HL-60/S4 treated with phorbol 12-myristate 13-acetate at 8.2 ng/mL for 4 days and 3 days (cell line): Measurements from ENCODE around the gene GALM.

ENCODE experiments used
- in situ Hi-C: fragments of 300-500 bp; cut with MboI; formaldehyde crosslinking; loops from 2 replicates; pipeline ENCODE4 v1.15.0; 2022; ENCODE audit warnings: low sequenced_read_pairs

GALM gene

DNA sequence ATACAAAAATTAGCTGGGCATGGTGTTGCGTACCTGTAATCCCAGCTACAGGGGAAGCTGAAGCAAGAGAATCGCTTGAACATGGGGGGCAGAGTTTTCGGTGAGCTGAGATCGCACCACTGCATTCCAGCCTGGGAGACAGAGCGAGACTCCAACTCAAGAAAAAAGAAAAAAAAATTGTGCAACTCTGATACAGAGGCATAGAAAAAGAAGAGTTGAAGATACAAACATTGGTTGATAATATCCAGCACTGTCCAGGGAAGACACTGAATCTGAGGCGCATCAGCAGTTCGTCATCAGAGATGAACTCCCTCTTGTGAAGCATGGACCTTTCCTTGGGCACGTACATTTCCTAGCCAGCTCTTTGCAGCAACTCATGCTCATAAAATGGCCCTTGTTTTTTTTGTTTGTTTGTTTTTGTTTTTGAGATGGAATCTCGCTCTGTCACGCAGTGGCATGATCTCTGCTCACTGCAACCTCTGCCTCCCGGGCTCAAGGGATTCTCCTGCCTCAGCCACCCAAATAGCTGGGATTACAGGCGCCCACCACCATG, 16.7 kb upstream of the GALM start:
- in situ Hi-C loops, result no loop called here

DNA sequence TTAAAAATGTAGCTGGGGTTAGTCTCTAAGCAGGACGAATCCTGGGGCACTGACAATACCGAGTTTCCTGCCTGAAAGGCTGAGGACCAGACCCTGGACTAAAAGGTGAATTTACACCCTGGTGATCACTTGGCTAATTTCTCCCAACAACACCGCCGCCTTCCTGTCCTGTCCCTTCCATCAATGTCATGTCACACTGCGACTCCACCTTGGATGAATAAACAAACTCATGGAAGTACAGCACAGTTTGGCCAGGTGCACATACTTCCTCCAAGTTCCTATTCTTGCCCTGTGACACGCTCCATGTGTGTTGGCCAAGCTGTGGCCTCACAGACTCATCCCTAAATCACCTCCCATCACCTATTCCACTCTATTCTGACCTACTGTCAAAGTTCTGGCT, 15.9 kb upstream of the GALM start:
- in situ Hi-C loops, result no loop called here

- in situ Hi-C loops, result no loop called here
Measured at GRCh38 chr2:38650717-38651116, 15.2 kb upstream of the GALM start.

- in situ Hi-C loops, result no loop called here
Measured at GRCh38 chr2:38652431-38653273, 13.3 kb upstream of the GALM start.

GRCh38 chr2:38653380-38653714, 12.6 kb upstream of the GALM start:
- in situ Hi-C loops, result no loop called here

GRCh38 chr2:38653715-38654527, 12.0 kb upstream of the GALM start:
- in situ Hi-C loops, result no loop called here

DNA sequence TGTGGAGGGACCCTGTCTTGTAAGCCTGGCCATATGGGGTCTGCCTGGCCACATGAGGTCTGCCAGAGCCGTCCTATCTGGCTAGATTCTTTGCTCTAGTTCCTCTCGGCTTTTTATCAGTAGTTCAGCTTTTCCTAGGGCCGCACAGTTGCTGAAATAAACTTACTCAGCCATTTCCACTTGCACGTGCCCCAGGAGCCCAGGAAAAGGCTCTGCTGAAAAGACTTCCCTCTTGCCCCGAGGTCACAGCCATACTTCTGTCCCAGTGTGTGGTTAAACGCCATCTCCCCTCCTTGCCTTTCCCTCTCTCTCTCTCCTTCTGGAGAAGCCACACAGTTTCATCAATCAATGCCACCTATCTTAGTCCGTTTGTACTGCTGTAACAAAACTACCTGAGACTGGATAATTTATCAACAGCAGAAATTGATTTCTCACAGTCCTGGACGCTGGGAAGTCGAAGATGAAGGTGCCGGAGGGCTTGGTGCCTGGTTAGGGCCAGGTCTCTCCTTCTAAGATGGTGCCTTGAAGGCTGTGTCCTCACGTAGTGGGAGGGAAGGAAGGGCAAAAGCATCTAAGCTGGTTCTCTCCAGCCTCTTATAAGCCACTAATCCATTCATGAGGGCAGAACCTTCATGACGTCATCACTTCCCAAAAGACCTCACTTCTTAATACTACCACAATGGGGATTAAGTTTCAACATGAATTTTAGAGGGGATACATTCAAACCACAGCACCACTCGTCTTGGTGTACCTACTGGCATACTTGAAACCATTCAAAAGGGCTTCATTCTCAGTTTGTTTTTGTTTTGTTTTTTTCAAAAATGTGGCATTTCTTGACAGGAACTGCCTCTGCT, 11.2 kb upstream of the GALM start:
- in situ Hi-C loops, result no loop called here

DNA sequence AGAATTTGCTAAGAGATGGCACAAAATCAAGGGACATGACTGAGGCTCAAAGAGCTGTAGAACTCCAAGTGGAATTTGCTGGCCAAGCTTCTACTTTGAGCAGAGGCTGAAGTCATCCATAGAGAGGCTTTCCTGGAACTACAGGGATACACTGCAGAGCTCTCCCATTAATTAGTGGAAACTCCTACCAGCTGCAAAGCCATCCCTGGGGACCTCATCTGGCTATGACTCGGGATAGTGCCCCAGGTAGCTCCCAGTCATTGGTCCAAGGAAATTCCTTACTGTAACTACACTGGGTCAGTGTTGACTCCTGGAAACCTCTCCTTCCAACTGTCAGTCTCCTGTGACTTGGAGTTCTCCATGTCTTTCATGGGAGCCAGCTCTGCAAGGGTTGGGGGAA, 10.5 kb upstream of the GALM start:
- in situ Hi-C loops, result no loop called here

DNA sequence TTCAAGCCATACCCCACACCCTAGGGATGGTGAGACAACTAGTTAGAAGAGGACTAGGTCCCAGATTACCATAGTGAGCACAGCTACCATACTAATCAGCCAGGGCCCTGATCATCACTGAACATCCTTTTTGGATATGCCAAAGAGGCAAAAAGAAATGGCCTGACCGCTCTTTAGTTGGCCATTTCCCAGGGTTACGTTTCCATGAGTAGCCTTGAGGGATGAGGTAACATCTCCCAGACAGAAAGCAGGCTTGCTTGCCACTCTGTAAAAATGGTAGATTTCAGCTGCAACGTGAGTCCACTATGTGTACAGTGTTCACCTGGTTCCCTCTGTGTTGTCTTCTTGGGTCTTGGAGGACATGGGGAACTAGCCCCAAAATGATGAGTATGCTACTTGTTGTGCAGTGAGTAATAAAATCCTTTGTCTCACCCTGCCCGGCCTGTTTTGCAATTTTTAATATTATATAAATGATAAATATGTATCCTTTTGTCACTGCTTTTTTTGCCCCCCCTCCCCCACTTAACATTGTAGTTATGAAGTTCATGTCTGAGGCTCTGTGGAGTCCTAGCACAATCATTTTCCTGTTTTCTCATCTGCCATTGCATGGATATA, 8.9 kb upstream of the GALM start:
- in situ Hi-C loops, result no loop called here

DNA sequence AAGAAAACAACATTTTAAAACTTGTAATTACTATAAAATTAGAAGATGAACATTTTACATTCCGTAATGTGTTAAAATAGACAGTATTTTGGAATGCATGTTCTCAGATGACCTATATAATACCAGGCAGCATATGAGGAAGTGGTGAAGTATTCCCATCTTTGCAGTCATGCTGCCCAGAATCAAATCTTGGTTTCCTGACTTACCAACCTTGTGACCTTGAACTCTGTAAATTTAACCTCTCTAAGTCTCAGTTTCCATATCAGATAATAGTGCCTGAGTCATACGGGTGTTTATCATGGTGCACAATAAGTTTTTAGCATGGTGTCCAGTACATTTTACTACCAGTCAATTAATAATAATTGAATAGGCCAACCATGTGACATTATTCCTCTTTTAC, 7.3 kb upstream of the GALM start:
- in situ Hi-C loops, result no loop called here

GRCh38 chr2:38659115-38659514, 6.8 kb upstream of the GALM start:
- in situ Hi-C loops, result no loop called here

- in situ Hi-C loops, result no loop called here
Measured at GRCh38 chr2:38660282-38660681, 5.6 kb upstream of the GALM start.

- in situ Hi-C loops, result no loop called here
Measured at GRCh38 chr2:38661306-38661705, 4.6 kb upstream of the GALM start.

DNA sequence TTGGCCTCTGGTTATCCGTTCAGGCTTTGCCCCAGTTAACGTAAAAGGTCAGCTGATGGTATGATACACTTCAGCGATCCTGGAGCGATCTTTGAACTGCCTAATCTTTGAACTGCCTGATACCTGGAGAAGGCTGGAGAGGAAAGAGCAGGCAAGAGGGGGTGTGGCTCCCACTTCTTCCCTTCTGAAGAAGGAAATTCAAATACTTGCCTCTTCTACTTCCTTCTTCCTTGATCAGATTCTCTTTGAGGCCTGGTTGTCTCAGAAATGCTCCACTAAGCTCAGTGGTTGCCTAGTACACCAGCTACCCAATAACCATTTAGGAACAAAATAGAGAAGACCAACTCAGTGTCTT, 619 bp downstream of the GALM start:
- in situ Hi-C loops, result no loop called here

DNA sequence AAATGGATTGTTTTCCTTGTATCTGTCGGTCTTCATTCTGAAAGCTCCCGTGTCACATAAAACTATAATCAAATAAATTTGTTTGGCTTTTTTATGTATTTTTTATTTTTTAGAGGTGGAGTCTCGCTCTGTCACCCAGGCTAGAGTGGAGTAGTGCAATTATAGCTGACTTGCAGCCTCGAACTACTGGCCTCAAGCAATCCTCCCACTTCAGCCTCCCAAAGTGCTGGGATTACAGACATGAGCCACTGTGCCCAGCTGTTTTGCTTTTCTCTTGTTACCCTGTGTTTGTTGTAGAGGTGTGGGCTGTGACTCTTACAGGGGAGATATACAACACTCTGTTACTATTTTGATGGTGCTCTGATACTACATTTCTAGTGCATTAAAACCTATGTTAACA, 2.2 kb downstream of the GALM start:
- in situ Hi-C loops, result no loop called here

GRCh38 chr2:38668779-38669479, 3.0 kb downstream of the GALM start:
- in situ Hi-C loops, result no loop called here

DNA sequence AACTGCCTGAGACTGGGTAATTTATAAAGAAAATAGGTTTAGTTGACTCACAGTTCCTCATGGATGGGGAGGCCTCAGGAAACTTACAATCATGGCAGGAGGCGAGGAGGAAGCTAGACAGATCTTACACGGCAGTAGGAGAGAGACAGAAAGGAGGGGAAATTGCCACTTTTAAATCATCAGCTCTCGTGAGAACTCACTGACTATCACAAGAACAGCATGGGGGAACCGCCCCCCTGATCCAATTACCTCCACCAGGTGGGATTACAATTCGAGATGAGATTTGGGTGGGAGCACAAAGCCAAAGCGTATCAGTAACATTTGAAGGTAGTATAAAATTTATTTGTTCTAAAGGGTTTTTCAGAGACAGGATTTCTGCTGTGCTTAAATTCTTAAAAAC, 5.4 kb downstream of the GALM start:
- in situ Hi-C loops, result no loop called here

DNA sequence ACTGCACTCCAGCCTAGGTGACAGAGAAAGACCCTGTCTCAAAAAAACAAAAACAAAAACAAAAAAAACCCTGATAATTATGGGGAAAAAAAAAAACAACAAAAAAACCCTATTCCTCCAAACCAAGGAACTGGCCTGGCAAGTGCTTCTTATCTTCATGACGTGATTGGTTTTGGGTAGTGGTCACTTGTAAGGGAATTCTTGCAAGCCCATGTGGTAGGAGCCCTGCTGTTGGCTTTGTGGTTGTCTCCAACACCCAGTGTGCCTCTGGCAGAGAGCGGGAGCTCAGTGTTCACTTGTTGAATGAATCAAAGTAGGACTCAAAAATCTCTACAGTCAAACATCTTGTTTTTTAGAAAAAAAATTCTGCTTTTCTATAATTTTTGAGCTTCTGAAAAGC, 6.0 kb downstream of the GALM start:
- in situ Hi-C loops, result no loop called here

- in situ Hi-C loops, result no loop called here
Measured at GRCh38 chr2:38672445-38673391, 6.8 kb downstream of the GALM start.
